ENCODE results near the gene PGGHG. TPM values are rescaled to one million over a fixed set of nuclear protein-coding genes. Genes with fewer than 3 reads are reported as not detected.
A peak's percentile ranks its signal among the peaks of the same experiment; 100 is the strongest.

The PGGHG gene
- total RNA-seq, 1 donor from 2014 or later, result 46.7 TPM

DNA sequence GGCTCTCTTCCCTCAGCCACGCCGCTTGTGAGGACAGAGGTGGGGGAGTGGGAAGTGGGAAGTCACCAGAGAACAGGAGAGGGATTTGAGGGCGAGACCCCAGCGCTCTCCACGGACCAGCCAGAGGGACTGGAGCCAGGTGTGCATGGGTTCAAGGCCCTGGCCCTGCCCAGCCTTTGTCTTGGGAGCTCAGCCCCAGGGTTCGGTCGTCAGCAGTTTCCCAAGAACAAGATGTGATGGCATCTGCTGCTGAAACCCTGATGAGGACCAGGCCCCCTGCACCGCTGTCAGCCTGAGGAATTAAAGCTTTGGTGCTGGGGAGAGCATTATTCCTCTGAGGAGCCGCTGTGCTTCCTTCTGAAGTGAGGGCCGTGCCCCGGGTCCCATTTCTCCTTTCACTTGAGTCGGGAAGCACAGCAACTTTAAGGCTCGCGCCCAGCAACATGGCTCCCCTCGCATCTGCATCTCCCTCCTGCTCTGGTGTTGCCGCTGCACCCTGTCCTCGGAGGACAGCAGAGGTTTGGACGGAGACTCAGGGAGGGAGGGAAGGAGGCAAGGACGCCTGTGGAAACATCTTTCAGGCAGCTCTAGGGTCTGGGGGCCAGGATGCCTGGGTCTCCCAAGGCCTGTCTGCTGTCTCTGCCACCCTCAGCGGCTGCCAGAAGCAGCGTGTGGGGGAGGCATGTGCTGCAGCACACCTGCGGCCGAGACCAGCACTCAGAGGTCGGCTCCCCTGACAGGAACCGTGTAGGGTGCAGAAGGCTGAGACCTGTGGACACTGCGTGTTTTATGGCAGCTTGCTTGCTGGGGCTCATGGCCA lies 6.6 kb downstream of the PGGHG start:
- no peak for TF ChIP-seq POLR2AphosphoS5 (IDR thresholded peaks at IDR 0.05; ENCODE audit: insufficient read depth in 1 of 2, low read depth in 1 of 2)
- no peak for TF ChIP-seq POLR2A (IDR thresholded peaks at IDR 0.05)
- Histone ChIP-seq H3K4me3 (no peak overlapping the region), H3K36me3 (no peaks in the 10 kb centered on the region), H3K27ac (no peak overlapping the region), H3K9me3 (no peaks in the 10 kb centered on the region), H3K27me3 (peaks cover 8% of the 10 kb centered on the region), H3K4me1 (peaks cover 31% of the 10 kb centered on the region)
- intact Hi-C loops (cut with DNase I), result no loop called here
- no peak for DNase-seq (ENCODE audit: extremely low spot score in 2 of 2)

DNA sequence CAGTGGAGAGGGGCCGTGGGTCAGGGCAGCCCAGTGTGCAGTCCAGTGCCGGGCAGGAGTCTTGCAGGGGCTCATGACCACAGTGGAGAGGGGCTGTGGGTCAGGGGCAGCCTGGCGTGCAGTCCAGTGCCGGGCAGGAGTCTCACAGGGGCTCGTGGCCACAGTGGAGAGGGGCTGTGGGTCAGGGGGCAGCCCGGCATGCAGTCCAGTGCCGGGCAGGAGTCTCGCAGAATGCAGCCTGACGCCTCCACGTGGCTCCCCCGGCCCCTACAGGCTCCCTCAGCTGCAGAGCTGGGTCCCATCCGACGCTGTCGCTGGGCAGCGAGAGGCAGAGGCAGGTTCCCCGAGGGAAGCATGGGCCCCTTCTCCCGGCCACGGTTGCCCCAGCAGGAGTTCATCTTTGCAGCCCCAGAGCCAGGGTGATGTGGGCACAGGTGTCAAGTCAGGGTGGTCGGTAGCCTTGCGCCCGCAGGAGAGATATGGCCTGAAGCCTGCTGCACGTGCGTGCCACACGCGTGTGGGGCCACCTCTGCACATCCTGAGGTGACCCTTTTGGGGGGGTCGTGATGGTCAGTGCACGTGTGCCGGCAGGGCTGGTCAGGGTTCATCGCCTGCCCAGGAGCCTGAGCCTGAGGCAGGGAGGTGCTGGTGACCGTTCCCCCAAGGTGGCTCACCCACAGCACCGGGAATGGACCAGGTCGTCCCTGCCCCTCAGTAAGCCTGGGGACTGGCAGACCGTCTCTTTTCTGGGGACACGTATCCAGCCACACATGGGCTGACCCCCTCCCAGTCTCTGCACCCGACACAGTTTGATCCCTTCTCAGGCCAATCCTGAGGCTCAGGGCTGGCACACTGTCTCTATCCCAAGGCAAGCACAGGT lies 7.5 kb downstream of the PGGHG start:
- intact Hi-C loops (cut with DNase I), result no loop called here
- TF ChIP-seq, protein P1, sequence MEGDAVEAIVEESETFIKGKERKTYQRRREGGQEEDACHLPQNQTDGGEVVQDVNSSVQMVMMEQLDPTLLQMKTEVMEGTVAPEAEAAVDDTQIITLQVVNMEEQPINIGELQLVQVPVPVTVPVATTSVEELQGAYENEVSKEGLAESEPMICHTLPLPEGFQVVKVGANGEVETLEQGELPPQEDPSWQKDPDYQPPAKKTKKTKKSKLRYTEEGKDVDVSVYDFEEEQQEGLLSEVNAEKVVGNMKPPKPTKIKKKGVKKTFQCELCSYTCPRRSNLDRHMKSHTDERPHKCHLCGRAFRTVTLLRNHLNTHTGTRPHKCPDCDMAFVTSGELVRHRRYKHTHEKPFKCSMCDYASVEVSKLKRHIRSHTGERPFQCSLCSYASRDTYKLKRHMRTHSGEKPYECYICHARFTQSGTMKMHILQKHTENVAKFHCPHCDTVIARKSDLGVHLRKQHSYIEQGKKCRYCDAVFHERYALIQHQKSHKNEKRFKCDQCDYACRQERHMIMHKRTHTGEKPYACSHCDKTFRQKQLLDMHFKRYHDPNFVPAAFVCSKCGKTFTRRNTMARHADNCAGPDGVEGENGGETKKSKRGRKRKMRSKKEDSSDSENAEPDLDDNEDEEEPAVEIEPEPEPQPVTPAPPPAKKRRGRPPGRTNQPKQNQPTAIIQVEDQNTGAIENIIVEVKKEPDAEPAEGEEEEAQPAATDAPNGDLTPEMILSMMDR (IDR thresholded peaks at IDR 0.05), result no peak
- TF ChIP-seq POLR2AphosphoS5 (IDR thresholded peaks at IDR 0.05; ENCODE audit: insufficient read depth in 1 of 2, low read depth in 1 of 2), result no peak
- TF ChIP-seq POLR2A (IDR thresholded peaks at IDR 0.05), result no peak
- no peak for DNase-seq (ENCODE audit: extremely low spot score in 2 of 2)

DNA sequence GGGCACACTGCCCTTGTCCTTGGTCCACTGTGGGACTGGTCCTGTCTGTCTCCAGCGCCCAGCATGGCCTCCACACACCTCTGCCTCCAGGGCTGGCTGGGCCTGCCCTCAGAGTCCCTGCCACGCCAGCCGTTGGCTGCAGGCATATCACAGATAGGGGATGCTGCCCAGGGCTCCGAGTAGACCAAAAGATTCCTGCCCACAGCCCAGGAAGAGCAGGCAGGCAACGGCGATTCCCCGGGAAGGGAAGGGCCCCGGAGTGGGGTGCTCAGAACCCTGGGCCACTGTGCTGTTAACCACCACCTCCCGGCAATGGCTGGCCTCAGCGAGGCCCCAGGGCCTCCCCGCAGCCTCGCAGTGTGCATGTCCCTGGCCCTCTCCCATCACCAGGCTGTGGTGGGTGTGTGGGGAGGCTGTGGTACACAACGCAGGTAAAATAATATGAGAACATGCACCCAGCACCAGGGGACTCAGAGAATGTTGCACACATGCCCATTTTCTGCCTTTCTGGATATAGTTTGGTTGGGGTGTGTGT lies 8.2 kb downstream of the PGGHG start:
- intact Hi-C loops (cut with DNase I), result no loop called here
- Histone ChIP-seq H3K27ac (no peak overlapping the region), H3K27me3 (peaks cover 8% of the 10 kb centered on the region)

More for the DNA sequence above, 7.5 kb downstream of the PGGHG start:
- Histone ChIP-seq H3K36me3 (no peaks in the 10 kb centered on the region), H3K4me3 (no peak overlapping the region), H3K27me3 (peaks cover 8% of the 10 kb centered on the region), H3K4me1 (peaks cover 31% of the 10 kb centered on the region), H3K9me3 (no peaks in the 10 kb centered on the region), H3K27ac (no peak overlapping the region)

DNA sequence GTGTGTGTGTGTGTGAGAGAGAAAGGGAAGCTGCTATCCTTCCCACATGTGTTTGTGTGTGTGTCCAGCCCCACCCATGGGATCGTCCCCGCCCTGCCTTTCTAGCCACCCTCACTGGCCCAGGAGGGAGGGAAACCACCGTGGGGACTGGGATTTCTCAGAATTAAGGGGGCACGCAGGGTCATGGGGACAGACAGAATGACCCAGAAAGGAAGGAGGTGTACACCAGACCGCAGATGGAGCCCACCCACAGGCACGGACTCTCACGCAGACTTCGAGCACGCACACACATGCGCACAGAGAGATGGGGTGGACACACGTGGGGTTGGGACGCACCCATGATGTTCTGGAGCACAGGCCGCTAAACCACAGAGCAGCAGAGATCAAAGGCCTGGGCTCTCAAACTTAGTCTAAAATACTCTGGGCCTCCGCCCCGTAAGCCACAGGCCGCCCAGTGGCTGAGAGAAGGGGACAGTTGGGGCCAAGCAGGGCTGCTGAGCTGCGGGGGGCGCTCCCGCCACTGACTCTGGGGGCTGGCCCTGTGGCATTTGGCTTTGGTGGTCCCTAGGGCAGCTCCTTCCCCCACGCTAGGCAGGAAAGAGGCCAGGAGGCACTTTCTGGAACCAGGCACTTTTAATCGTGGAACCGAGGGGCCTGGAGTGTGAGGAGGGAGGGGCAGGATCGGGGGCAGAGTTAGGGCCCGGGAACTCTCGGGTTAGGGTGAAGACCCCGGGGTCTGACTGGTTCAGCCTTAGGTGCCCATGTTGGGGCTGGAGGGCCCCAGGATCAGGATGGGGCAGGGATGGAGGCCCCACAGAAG lies 8.9 kb downstream of the PGGHG start:
- peaks cover 8% of the 10 kb centered on the region for H3K27me3 ChIP-seq
- intact Hi-C loops (cut with DNase I), result no loop called here
- H3K9me3 ChIP-seq, result no peaks in the 10 kb centered on the region
- TF ChIP-seq, protein P1 (IDR thresholded peaks at IDR 0.05), result no peak
- peak in 1 of 2 donors; percentile 34 for TF ChIP-seq POLR2AphosphoS5 (IDR thresholded peaks at IDR 0.05; ENCODE audit: insufficient read depth in 1 of 2, low read depth in 1 of 2)
- TF ChIP-seq POLR2A (IDR thresholded peaks at IDR 0.05), result no peak
- DNase-seq (ENCODE audit: extremely low spot score in 2 of 2), result no peak
- no peaks in the 10 kb centered on the region for H3K36me3 ChIP-seq
- peaks cover 31% of the 10 kb centered on the region for H3K4me1 ChIP-seq
- no peak overlapping the region for H3K27ac ChIP-seq
- no peak overlapping the region for H3K4me3 ChIP-seq

More for the DNA sequence above, 8.2 kb downstream of the PGGHG start:
- Histone ChIP-seq H3K4me3 (no peak overlapping the region), H3K4me1 (peaks cover 31% of the 10 kb centered on the region), H3K36me3 (no peaks in the 10 kb centered on the region), H3K9me3 (no peaks in the 10 kb centered on the region)
- TF ChIP-seq POLR2A (IDR thresholded peaks at IDR 0.05), result no peak
- TF ChIP-seq, protein P1 (IDR thresholded peaks at IDR 0.05), result no peak
- no peak for TF ChIP-seq POLR2AphosphoS5 (IDR thresholded peaks at IDR 0.05; ENCODE audit: insufficient read depth in 1 of 2, low read depth in 1 of 2)
- DNase-seq (ENCODE audit: extremely low spot score in 2 of 2), result no peak
